GM12875 (cell line): ENCODE data around the gene CHCT1.

Experiments used
- H3K4me3 ChIP-seq: one replicate; pipeline ENCODE4 v1.5.1; 2011; ENCODE audit warnings: low read depth, low read length, control low read depth
- CTCF ChIP-seq: IDR thresholded peaks from 2 replicates; pipeline ENCODE4 v1.5.1; 2011; ENCODE audit warnings: low read depth, mild to moderate bottlenecking, control low read depth, inconsistent platforms, low read length, moderate library complexity, borderline replicate concordance; ENCODE audit not compliant: insufficient read depth

Gene CHCT1

GRCh38 chr17:60471451-60471850, 49.2 kb downstream of the CHCT1 start:
- TF ChIP-seq CTCF = no peak
- H3K4me3 ChIP-seq = no peak overlapping the region

GRCh38 chr17:60472449-60472848, 50.2 kb downstream of the CHCT1 start:
- no peak for TF ChIP-seq CTCF
- H3K4me3 ChIP-seq = no peak overlapping the region

DNA sequence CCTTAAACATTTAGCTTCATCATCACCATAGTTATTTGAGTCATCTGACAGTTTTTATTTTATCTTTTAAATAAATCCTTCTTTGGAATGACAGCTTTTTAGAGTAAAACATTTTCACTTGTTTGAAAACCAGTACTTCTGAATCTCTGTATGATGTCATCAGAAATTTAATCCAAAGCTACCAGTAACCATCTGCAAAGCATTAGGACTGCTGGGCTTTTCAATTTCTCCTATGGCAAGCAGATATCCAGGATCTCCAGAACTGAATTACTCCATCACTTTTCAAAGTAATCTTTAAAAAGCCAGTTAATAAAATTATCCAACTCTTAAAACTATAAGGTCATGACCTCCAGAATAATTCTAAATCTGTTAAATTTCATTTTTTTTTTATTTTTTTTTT, 51.5 kb downstream of the CHCT1 start:
- no peak for TF ChIP-seq CTCF
- H3K4me3 ChIP-seq = no peak overlapping the region
